NCI-H187 treated with DMSO at 0.1 percent for 48 hours (cell line): ENCODE data around the gene CYP4F2.
"Not testable (repeated sequence)": the region's sequence is repeated elsewhere in the genome, so short reads cannot be mapped to it uniquely, and the experiment has no call there.

Source experiments
- DNase-seq: peaks from one replicate; lab custom pipeline; 2025; lab: John Stamatoyannopoulos, UW

The CYP4F2 gene

GRCh38 chr19:15900032-15900431, 2.2 kb upstream of the CYP4F2 start:
- DNase-seq = not testable (repeated sequence)

DNA sequence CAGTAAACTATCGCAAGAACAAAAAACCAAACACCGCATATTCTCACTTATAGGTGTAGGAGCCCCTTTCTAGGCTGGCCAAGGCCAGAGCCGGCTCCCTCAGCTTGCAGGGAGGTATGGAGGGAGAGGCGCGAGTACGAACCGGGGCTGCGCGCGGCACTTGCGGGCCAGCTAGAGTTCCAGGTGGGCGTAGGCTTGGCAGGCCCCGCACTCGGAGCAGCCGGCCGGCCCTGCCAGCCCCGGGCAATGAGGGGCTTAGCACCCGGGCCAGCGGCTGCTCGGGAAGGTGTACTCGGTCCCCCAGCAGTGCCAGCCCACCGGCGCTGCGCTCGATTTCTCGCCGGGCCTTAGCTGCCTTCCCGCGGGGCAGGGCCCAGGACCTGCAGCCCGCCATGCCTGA, 1.7 kb upstream of the CYP4F2 start:
- DNase-seq = not testable (repeated sequence)

DNA sequence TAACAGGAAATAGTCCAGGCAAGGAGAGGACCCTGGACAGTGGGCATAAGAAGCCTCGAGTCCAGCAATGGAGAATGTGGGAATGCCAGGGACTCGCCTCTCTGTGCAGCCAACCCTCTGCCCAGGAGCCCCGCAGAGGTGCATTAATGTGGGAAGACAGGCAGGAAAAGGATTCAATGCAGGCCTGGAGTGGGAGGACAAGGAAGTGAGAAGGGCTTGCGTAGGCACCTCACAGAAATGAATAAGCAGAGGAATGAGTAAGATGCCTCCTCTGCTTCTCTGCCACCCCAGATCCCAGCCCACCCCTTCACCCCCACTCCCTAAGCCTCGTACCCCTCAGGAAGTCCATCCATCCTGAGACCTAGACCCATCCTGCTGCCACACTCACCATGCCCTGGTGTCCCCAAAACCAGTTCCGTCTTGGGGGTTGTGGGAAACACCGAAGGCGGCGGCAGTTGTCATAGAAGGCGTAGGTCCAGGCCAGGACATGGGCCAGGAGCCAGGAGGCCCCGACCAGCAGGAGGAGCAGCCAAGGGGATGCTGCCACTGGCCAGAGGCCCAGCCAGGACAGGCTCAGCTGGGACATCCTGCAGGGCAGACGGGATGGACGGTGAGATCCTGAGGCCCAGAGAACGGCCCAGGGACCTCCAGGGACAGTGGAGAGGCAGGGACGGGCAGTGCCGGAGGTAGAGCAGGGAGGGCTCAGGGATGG, 692 bp downstream of the CYP4F2 start:
- no peak for DNase-seq

DNA sequence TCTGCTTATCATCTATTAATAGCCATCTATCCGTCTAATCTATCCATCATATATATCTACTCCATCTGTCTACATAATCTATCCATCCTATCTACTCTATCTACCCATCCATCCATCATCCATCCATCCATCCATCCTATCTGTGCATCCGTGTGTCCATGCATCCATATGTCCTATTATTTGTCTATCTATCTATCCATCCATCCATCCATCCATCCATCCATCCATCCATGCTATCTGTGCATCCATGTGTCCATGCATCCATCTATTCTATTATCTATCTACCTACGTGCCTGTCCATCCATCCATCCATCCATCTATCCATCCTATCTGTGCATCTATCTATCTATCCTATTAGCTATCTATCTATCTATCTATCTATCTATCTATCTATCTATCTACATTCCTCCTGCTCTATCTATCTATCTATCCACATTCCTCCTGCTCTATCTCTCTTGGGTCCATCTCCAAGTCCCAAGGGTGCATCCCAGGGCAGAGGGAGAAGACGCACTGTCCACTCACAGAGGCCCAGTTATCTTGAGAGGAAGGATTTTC, 1.9 kb downstream of the CYP4F2 start:
- no peak for DNase-seq

- DNase-seq = no peak
Observed at GRCh38 chr19:15894359-15894758, 3.5 kb downstream of the CYP4F2 start.

GRCh38 chr19:15893477-15893876, 4.4 kb downstream of the CYP4F2 start:
- no peak for DNase-seq

- DNase-seq = no peak
Observed at GRCh38 chr19:15892012-15892411, 5.9 kb downstream of the CYP4F2 start.

- no peak for DNase-seq
Observed at GRCh38 chr19:15891434-15891833, 6.4 kb downstream of the CYP4F2 start.

DNA sequence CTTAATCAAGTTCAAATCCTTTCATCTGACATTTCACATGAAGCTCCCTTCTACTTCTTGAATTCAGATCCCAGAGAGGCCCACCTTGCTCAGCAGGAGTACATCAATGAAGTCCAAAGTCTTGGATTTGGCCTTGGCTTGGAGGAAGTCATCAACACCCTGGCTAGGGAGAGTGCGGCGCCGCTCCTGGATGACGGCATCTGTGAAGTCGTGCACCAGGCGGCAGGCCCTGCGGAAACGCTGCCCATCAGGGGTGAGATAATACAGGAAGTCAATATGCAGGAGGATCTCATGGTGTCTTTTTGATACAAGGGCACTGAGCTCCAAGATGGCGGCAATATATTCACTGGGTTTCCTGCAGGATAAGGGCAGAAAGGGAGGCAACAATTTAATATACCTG, 8.5 kb downstream of the CYP4F2 start:
- not testable (repeated sequence) for DNase-seq

DNA sequence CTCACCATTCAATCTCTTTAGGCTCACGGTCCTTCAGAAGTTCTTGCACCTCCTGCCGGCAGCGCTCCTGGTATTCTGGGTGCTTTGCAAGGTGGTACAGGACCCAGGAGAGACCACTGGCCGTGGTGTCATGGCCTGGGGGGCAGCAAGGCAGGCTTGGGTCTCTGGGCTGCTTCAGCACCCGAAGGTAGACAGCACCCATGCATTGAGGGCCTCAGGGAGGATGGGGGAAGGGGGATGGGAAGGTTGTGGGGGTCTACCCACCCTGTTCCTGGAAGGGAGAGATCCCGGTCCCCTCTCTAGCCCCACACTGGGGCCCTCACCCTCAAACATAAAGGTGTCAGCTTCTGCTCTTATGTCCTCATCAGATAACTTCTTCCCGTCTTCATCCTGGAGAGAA, 12.0 kb downstream of the CYP4F2 start:
- no peak for DNase-seq

DNA sequence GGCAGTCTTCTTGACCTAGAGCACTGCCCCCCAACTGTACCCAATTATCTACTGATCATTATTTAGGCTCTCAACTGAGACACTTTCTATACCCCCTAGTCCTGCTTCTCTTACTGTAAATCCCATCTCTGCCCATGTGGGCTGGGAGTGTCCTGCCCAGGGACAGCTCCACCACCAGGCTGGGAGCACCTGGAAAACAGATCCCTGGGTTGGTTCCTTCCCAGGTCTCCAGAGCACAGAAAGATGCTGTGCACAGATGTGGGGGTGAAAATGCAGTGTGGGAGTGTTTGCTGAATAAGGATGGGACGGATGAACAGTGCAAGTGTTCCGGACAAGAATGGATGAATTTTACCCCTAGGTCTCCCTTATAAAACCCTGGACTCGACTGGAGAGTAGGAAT, 12.7 kb downstream of the CYP4F2 start:
- no peak for DNase-seq

DNA sequence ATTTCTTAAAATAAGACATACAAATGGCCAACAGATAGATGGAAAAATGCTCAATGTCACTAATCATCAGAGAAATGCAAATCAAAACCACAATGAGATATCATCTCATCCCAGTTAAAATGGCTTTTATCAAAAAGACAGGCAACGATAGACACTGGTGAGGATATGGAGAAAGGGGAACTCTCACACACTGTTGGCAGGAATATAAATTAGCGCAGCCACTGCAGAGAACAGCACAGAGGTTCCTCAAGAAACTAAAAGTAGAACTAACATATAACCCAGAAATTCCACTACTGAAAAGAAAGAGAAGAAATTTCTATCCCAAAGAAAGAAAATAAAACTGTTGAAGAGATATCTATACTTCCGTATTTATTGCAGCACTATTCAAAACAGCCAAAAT, 14.5 kb downstream of the CYP4F2 start:
- not testable (repeated sequence) for DNase-seq

DNA sequence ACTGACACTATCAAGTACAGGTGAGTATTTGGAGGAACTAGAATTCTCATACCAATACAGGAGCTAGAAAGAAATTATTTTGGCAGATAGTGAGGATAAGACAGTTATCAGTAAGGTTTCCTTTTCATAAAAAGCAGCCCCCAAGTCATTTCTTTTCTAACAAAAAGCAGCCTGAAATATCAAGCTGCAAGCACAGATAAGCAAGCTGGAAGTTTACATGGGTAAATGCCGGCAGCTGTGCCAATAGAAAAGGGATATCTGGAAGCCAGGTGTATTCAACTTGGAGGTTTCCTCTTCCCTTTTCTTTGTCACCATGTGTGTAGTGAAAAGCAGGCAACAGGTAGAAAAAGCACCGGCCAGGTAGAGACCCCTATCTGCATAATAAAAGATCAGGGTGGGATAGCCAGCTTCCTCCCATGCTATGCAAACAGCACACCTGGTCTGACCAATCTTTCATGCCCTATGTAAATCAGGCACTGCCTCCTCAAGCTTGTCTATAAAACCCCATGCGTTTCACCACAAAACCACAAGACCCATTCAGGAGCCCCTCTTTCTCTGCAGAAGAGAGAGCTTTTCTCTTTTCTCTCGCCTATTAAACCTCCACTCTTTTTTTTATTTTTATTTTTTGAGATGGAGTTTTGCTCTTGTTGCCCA, 22.9 kb downstream of the CYP4F2 start:
- DNase-seq = no peak

DNA sequence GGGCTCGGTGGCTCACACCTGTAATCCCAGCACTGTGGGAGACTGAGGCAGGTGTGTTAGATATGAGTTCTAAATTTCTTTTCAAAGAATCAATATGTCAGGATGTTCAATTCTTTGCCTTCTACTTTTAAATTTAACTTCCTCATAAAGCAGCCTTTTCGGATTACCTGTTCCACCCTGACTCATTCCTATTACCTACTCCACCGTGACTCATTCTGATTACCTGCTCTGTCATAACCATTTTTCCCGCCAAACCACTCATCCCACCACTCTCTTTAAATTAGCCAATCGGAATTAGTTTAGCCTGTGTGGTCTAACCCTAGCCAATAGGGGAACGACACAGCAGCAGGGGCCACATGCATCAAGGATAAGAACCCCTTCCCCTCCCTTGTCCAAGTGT, 24.1 kb downstream of the CYP4F2 start:
- DNase-seq = not testable (repeated sequence)

DNA sequence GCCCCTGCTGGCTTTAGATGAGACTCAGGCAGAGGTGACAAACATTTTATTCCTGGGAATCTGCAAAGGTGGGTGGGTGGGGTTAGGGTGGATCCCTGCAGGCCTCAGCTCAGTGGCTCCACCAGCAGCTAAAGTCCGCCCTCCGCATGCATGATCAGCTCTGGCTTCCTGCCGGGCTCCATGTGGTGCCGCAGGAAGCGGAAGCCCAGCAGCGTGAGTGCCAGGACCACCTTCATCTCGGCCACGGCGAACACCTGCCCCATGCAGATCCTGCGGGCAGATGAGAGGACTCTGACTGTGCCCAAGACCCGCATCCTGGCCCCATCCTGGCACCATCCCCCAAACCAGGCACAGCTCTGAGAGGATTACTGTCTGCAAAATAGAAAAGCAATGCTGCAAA, 26.3 kb downstream of the CYP4F2 start:
- no peak for DNase-seq

GRCh38 chr19:15869873-15870272, 28.0 kb downstream of the CYP4F2 start:
- DNase-seq = no peak

DNA sequence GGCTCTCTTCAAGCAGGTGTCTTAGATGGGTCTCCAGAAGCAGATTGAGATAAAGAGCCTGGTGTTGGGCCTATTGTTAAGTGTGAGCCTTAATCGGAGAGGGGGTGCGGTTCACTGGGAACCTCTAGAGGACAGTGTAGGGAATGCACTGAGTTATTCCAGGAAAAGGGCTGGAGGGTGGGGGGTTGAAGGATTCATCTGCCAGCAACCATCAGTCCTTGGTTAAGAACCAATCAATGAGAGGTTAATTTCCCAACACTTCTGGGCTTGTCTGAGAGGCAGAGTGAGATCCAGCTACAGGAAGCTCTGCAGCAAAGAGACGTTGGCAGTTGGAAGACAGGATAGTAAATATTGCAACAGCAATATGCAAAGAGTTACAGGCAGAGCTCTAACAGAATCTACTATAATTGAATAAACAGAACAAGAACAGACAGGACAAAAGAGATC, 28.7 kb downstream of the CYP4F2 start:
- no peak for DNase-seq

DNA sequence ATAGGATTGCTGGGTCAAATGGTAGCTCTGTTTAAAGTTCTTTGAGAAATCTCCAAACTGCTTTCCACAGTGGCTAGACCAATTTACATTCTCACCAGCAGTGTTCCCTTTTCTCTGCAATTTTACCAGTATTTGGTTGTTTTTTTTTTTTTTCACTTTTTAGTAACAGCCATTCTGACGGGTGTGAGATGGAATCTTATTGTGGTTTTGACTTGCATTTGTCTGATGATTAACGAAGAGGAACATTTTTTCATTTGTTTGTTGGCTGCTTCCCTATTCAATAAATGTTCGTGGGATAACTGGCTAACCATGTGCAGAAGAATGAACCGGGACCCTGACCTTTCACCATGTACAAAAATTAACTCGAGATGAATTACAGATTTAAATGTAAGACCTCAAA, 31.2 kb downstream of the CYP4F2 start:
- no peak for DNase-seq

GRCh38 chr19:15864824-15865223, 33.0 kb downstream of the CYP4F2 start:
- DNase-seq = no peak

- DNase-seq = no peak
Observed at GRCh38 chr19:15863272-15863671, 34.6 kb downstream of the CYP4F2 start.

DNA sequence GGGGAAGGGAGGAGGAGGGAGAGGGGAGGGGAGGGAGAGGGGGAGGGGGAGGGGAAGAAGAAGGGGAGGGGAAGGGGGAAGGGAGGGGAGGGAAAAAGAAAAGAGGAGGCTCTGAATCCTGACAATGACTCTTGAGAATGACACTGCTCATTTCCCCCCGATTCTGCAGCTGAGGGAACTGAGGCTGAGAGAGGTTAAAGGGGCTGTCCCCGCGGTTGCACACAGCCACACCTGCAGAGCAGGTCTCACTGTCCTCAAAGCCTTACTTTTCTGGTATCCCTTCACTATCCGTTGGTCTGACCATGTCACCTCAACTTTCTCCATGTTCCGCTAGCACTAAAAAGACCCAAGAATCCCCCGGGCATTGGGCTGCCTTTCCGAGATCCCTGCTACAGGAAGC, 35.4 kb downstream of the CYP4F2 start:
- DNase-seq = no peak

DNA sequence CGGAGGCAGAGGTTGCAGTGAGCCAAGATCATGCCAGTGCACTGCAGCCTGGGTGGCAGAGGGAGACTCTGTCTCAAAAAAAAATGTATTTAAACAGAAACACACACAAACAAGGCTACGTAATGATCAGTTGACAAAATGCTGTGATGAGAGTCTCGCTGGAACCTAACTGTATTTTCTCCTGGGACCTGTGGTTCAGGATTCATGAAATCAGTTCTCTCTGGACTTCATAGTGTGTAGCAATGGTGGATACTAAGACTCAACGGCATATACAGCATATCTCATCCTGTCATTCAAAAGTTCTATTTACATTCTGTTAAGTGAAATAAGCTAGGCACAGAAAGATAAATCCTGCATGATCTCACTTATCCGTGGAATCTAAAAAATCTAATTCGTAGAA, 37.4 kb downstream of the CYP4F2 start:
- DNase-seq = no peak

- no peak for DNase-seq
Observed at GRCh38 chr19:15859187-15859586, 38.7 kb downstream of the CYP4F2 start.

DNA sequence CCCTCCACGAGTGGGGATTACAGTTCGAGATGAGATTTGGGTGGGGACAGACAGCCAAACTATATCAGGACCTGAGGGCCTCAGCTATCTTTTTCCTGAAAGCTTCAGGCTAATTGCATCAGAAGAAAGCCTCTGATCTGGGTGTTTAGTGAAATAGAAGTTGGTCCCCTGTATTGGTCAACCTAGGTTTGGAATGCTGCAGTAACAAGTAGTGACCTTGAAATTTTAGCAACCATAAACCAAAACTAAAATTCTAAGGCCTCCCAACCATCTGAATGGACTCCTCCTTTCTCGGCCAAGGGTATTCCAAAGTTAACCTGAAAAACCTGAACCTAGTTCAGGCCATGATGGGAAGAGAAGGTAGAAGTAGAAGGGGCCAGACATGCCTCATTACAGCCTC, 47.5 kb downstream of the CYP4F2 start:
- no peak for DNase-seq
